ENCODE data around the gene HOXA3. TPM values are rescaled to one million over a fixed set of nuclear protein-coding genes. Genes with fewer than 3 reads are reported as not detected.

Gene HOXA3
- total RNA-seq, 2 donors from 2014 or later = 6.5 to 29.3 TPM

- Histone ChIP-seq H3K9me3 (no peaks in the 10 kb centered on the region), H3K27me3 (replicated peaks; ENCODE audit: insufficient read depth) (no peaks in the 10 kb centered on the region), H3K4me3 (peak overlapping the region; percentile 99), H3K27ac (peak overlapping the region; percentile 96 to 99), H3K4me1 (ENCODE audit: control insufficient read depth in 1 of 2, low read depth in 2 of 2) (peaks cover 17 to 38% of the 10 kb centered on the region in 2 donors), H3K36me3 (no peaks in the 10 kb centered on the region)
- no peak for TF ChIP-seq CTCF (IDR thresholded peaks at IDR 0.05)
- no peak for ATAC-seq (ENCODE audit: insufficient number of reproducible peaks, low FRiP score, low read depth)
- DNase-seq (ENCODE audit: low spot score) = no peak
These were observed 38.2 kb downstream of the HOXA3 start for GRCh38 chr7:27113991-27114769.

GRCh38 chr7:27112955-27113949 lies 39.1 kb downstream of the HOXA3 start:
- H3K27ac ChIP-seq = peak overlapping the region; percentile 87 to 96
- DNase-seq (ENCODE audit: low spot score) (no peak), ATAC-seq (ENCODE audit: insufficient number of reproducible peaks, low FRiP score, low read depth) (no peak)
- peak overlapping the region; percentile 99 for H3K4me3 ChIP-seq
- no peak for TF ChIP-seq CTCF (IDR thresholded peaks at IDR 0.05)
- no peaks in the 10 kb centered on the region for H3K36me3 ChIP-seq
- no peaks in the 10 kb centered on the region for H3K9me3 ChIP-seq
- no peaks in the 10 kb centered on the region for H3K27me3 ChIP-seq (replicated peaks; ENCODE audit: insufficient read depth)
- peaks cover 21 to 38% of the 10 kb centered on the region in 2 donors for H3K4me1 ChIP-seq (ENCODE audit: control insufficient read depth in 1 of 2, low read depth in 2 of 2)

- TF ChIP-seq CTCF (IDR thresholded peaks at IDR 0.05) = no peak
- H3K36me3 ChIP-seq = no peaks in the 10 kb centered on the region
- H3K4me3 ChIP-seq = peak overlapping the region; percentile 99
- no peaks in the 10 kb centered on the region for H3K9me3 ChIP-seq
- H3K27me3 ChIP-seq (replicated peaks; ENCODE audit: insufficient read depth) = no peaks in the 10 kb centered on the region
- peaks cover 21 to 46% of the 10 kb centered on the region in 2 donors for H3K4me1 ChIP-seq (ENCODE audit: control insufficient read depth in 1 of 2, low read depth in 2 of 2)
- peak overlapping the region; percentile 87 to 96 for H3K27ac ChIP-seq
- ATAC-seq (ENCODE audit: insufficient number of reproducible peaks, low FRiP score, low read depth) (no peak), DNase-seq (ENCODE audit: low spot score) (no peak)
These were observed 40.0 kb downstream of the HOXA3 start for GRCh38 chr7:27112361-27112760.

- H3K27me3 ChIP-seq (replicated peaks; ENCODE audit: insufficient read depth) = no peaks in the 10 kb centered on the region
- H3K4me1 ChIP-seq (ENCODE audit: control insufficient read depth in 1 of 2, low read depth in 2 of 2) = peaks cover 21 to 51% of the 10 kb centered on the region in 2 donors
- DNase-seq (ENCODE audit: low spot score) = no peak
- no peaks in the 10 kb centered on the region for H3K9me3 ChIP-seq
- no peak for ATAC-seq (ENCODE audit: insufficient number of reproducible peaks, low FRiP score, low read depth)
- no peak for TF ChIP-seq CTCF (IDR thresholded peaks at IDR 0.05)
- H3K36me3 ChIP-seq = no peaks in the 10 kb centered on the region
- peak overlapping the region; percentile 99 for H3K4me3 ChIP-seq
- H3K27ac ChIP-seq = peak overlapping the region; percentile 87 to 96
These were observed 40.6 kb downstream of the HOXA3 start for GRCh38 chr7:27111751-27112277.

Measured in thoracic aorta (tissue), 2 donors.